GM18870 (cell line): ENCODE data around the gene SUMO2.
"Not testable (repeated sequence)": the region's sequence is repeated elsewhere in the genome, so short reads cannot be mapped to it uniquely, and the experiment has no call there.

ENCODE experiments used
- ATAC-seq: cut with Tn5 transposase; IDR thresholded peaks from one replicate; pipeline ENCODE4 v1.9.1; 2021; ENCODE audit warnings: moderate library complexity; ENCODE audit not compliant: unreplicated experiment

SUMO2 gene

DNA sequence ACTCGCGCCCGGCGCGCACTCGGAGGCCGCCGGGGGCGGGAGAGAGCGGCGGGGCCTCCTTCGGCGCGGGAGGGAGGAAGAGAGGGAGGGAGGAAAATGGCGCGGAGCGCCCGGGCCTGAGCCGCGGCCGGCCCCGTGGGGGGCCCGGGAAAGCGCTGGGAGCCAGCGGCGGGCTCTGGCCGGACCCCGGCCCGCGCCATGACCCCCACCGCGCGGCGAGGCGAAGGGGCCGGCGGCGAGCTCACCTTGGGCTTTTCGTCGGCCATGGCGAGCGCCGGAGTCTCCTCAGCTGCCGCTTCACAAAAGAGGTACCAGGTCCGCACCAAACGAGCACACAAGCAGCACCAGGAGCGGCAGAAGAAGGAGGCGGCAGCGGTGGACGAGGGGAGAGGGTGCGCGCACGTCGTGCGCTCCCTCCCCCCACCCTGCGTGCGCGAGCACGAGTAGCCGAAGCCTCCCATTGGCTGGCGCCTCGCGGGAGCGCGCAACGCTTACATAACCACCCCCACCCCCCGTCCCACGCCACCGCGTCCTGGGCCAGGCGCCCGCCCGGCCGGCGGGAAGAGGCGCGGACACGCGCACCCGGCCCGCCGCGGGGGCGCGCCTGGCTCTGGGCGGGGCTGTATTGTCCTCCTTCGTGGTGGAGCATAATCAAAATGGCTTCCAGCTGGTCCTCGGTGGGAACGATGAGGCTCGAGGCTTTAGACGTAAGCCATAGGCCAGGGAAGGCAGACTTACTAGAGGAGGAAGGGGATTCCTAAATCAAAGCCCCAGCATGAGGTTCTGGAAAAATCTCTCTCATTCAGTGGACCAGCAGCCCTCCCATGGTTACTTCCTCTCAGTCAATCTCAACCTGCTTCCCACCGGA is at the start of gene SUMO2:
SUMO2 (minus strand) TSS at position 391 of the 868 bp plus-strand sequence; CDS start at position 266, 125 bp downstream.
- peak; percentile 50 for ATAC-seq

DNA sequence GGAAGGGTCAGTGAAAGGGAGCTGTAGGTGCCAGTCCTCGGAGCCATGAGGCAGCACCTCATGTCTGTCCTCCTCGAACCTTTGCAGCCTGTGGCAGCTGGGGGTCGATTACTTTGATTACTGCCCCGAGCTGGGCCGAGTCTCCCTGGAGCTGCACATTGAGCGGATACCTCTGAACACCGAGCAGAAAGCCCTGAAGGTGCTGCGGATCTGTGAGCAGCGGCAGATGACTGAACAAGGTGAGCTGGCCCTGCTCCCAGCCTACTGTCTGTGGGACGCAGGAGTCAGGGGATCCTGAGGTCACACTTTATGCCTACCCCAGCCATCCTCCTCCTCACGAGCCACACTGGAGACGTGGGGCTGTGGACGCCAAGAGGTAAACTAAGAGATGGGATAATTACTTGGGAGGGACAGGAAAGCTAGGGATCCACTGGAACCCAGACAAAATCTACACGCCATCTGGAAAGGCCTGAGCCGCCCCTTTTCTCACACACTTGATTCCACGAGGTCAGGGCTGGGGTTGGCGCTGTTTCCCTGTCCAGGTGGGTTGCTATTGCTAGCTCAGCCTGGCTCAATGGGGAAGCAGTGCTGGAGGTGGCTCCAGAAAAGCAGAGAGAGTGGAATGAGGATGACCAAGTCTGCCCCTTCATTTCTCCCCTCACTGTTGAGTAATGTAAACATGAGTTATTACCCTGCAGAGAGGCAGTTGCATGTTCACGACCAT is 49.1 kb upstream of the SUMO2 start:
- ATAC-seq: no peak

DNA sequence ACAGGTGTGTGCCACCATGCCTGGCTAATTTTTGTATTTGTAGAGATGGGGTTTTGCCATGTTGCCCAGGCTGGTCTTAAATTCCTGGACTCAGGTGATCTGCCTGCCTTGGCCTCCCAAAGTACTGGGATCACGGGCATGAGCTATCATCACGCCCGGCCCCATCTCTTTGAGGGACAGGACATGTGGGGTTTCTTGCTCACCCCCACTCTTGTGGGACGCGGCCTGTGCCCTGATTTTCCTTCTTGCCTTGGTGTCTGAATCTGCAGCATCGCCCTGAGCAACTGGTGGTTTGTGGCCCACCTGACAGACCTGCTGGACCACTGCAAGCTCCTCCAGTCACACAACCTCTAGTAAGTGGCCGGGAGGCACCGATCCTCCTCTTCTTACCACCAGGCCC is 48.3 kb upstream of the SUMO2 start:
- ATAC-seq: no peak

DNA sequence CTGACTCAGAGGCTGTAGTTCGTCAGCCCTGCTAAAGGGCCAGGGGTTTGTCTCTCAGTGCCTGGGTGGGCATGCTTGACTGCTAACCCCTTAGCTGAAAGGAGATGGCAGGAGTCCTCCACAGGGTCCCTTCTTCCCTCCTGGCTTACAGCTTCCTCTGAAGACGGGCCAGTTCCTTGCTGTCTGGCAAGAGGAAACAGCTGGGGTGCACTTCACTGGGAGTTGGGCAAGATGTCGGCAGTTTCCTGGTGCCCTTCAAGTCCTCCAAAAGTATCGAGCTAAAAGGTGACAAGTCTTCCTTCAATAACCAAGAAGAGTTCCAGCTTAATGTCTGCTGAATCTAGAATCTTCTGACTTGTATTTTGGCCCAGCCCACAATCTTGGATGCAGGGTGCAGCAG is 46.1 kb upstream of the SUMO2 start:
- no peak for ATAC-seq

DNA sequence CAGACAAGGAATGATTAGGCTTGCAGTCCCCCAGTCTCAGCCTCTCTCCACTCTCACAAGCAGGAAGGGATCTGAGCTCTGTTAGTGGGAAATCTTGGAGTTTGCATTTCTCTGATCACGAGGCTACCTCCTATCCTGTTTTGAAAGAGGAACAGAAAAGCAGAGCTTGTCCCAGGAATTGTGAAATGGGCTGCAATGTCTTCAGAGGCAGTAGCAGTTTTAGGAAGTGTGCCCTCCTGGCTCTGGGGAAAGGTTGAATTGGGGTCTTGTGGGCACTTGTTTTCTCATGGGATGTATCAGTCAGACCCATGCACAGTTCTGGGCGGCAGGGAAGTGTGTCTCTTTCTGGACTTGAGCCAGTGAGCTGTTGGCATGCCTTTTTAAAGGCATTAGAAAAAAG is 45.5 kb upstream of the SUMO2 start:
- no peak for ATAC-seq

DNA sequence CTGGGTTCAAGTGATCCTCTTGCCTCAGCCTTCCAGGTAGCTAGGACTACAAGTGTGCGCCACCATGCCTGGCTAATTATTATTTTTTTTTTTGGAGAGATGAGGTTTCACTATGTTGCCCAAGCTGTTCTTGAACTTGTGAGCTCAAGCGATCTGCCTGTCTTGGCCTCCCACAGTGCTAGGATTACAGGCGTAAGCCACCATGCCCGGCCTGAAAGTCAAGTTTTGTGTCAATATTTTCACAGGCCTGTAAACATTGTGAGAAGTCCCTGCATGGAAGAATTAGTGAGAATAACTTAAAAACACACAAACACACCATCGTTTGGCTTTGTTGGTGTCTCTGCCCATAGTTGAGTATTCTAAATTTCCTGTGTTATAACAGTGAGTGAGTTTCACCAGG is 45.0 kb upstream of the SUMO2 start:
- no peak for ATAC-seq

DNA sequence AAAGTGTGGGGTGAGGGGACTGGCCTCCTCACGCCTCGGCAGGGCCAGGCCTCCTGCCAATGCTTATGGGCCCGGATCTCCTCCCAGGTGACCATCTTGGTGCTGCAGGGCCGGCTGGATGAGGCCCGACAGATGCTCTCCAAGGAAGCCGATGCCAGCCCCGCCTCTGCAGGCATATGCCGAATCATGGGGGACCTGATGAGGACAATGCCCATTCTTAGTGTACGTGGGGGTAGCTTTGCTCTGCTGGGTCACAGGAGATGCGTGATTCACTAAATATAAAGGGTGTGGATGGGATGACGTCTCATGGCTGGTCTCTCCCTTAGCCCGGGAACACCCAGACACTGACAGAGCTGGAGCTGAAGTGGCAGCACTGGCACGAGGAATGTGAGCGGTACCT is 42.3 kb upstream of the SUMO2 start:
- ATAC-seq: no peak

DNA sequence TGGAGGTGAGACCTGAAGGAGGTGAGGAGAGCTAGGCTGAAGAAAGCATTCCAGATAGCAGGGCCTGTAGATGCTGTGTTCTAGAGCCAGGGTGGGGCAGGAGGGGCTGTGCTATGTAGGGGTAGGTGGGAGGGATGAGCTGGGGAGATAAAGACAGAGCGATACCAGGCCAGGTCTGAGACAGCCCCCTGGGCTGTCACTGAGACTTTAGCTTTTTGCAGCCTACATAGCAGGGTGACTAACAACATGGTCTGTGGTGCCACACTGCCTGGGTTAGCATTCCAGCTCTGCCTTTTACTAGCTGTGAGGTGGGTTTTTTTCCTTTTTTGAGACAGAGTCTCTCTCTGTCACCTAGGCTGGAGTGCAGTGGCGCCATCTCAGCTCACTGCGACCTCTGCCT is 37.1 kb upstream of the SUMO2 start:
- no peak for ATAC-seq

DNA sequence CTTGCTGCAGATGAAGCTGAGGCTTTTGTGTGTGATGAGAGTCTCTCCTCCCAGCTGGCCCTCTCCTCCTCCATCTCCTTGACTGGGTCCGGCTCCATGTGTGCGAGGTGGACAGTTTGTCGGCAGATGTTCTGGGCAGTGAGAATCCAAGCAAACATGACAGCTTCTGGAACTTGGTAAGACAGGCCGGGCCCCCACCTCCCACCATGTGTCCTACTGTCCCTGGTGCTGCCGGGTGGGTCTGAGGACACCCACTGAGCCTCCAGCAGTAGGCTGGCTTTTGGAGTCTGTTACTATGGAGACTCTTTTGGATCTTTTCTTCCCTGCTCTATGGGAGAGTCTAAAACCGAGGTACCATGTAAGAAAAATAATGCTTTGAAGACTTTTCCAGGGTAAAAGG is 35.4 kb upstream of the SUMO2 start:
- ATAC-seq: no peak

DNA sequence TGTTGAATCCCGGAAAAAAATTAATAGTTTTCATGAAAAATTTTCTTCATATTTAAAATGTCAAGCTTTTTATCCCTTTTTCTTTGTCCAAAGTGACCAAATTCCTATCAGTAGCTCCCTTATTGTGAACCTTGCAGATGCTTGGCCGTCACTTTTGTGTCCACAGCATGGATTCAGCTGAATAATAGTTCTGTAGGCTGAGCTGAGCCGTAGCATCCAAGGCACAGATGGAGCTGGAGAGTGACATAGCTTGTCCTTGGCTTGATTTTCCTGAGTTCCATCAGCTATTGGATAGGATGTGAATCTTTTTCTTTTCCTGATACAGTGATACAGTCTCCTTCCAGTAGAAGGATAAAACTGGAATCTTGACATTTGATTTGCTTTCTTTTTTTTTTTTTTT is 26.3 kb upstream of the SUMO2 start:
- no peak for ATAC-seq

DNA sequence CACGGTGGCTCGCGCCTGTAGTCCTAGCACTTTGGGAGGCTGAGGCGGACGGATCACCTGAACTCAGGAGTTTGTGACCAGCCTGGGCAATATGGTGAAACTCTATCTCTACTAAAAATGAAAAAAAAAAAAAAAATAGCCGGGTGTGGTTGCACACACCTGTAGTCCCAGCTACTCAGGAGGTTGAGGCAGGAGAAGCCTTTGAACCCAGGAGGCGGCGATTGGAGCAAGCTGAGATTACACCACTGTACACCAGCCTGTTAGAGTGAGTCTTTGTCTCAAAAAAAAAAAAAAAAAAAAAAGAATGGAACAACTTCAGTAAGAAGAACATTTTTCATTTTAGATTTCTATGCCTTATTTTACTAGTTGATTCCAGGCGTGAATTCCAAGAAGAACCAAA is 25.4 kb upstream of the SUMO2 start:
- no peak for ATAC-seq

DNA sequence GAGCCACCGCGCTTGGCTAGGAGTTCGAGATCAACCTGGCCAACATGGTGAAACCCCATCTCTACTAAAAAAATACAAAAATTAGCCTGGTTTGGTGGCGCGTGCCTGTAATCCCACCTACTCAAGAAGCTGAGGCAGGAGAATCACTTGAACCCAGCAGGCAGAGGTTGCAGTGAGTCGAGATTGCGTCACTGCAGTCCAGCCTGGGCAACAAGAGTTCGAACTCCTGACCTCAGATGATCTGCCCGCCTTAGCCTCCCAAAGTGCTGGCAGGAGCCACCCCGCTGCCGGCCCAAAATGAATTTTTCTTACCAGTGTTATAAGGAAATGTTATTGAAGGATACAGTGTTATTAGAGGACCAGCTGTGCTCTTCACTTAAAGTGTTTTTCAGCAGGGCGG is 25.0 kb upstream of the SUMO2 start:
- no peak for ATAC-seq

DNA sequence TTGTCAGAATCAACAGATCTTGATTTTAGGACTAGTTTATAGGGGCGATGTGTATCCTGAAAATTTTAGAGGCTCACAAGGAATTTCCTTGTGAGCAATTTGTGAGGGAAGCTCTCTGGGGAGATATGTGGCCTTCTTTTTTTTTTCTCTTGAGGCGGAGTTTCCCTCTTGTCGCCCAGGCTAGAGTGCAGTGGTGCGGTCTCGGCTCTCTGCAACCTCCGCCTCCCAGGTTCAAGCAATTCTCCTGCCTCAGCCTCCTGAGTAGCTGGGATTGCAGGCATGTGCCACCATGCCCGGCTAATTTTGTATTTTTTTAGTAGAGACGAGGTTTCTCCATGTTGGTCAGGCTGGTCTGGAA is 24.3 kb upstream of the SUMO2 start:
- not testable (repeated sequence) for ATAC-seq

DNA sequence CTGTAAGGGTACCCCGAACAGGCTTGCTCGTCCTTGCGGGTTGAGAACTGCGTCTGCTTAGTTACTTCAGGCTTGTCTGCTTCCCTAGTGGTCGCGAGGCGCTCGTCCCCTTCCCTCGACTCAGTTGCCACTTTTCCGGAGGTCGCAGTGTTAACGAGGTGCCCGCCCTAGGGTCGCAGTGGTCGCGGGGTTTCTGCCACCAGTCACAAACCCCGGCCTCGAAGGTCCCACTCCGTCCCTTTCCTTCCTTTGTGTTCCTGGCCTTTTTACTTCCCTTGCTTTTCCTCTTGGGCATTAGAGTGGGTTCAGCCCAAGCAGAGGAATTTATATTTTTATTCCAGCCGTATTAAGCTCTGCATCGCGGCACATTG is 23.0 kb upstream of the SUMO2 start:
- ATAC-seq: no peak

DNA sequence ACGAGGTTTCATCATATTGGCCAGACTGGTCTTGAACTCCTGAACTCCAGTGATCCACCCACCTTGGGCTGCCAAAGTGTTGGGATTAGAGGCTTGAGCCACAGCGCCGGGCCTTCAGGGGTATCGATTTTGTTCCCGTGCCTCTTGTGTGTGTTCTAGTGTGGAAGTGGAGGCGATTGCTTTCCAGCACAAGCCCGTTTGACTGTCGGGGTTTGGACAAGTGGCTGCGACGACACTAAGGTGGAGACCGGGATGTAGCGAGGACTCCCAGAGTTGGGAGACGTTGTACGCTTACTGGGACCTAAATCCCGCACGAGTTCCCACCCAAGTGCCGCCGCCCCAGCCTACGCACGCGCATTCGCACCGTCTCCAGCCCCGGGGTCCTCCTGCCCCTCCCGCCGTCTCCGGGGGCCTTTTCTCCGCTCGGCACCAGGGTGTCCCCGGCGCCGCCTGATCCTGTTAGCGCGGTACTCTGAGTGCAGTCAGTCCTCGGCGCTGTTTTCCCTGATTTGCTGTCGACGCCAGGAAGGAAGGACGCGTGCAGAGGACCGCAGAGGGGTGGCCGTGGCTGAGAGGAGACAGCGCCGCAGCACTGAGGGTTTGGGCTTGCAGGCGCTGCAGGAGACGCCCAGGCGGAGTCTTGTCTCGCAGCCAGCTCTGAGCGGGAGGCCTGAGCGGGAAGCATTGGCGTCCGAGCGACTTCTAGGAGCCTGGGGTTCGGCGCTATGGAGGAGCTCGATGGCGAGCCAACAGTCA is 22.5 kb upstream of the SUMO2 start, which contains the start of gene NUP85:
NUP85 (plus strand) TSS at position 643 of the 756 bp plus-strand sequence; CDS start at position 726, 83 bp downstream.
- peak; percentile 57 for ATAC-seq

DNA sequence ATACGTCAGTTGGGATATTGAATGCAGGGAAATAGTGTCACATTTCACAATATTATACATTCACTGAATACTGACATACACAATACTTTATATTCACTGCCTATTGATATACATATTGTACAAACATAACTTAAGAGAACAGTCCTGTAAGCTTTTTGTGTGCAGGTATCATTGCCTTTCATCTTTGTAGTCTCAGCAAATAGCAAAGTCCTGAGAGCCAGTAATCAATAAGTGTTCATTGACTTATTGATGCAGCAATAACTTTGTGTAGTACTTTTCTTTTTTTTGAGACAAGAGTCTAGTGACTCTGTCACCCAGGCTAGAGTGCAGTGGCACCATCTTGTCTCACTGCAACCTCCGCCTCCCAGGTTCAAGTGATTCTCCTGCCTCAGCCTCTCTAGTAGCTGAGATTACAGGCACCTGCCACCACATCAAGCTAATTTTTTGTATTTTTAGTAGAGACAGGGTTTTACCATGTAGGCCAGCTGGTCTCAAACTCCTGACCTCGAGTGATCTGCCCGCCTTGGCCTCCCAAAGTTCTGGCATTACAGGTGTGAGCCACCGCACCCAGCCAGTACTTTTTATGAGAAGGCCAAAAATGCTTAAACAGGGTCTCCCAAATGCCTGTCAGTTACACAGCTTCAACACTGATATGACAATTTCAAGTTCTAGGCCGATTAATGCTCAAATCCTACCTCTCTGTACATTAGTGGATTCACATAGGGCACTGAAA is 17.3 kb upstream of the SUMO2 start:
- ATAC-seq: no peak

DNA sequence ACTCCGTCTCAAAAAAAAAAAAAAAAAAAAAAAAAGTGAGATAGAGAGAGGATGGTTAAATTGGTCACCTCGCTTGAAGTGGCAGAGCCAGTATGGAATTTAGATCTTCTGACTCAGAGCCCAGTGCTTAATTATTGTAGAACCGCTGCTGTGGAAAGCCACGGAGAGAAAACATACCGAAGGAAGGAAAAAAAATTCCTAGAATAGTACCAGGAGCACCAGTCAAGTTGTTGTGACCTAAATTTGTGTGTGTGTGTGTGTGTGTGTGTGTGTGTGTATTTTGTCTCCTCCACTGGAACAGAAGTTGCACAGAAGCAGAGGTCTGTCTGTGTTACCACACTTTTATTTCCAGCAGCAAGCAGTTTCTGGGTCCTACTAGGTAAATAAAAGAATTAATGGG is 12.1 kb upstream of the SUMO2 start:
- ATAC-seq: no peak

DNA sequence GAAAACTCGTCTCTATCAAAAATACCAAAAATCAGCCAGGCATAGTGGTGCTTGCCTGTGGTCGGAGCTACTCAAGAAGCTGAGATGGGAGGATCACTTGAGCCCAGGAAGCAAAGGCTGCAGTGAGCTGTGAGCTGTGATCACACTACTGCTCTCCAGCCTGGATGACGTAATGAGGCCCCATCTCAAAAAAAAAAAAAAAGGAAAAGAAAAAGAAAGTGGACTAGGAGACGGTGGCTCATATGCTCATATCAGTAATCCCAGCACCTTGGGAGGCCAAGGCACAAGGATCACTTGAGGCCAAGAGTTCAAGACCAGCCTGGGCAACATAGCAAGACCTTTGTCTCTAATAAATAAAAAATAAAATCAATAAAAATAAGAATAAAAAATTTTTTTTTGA is 8.8 kb upstream of the SUMO2 start:
- no peak for ATAC-seq

DNA sequence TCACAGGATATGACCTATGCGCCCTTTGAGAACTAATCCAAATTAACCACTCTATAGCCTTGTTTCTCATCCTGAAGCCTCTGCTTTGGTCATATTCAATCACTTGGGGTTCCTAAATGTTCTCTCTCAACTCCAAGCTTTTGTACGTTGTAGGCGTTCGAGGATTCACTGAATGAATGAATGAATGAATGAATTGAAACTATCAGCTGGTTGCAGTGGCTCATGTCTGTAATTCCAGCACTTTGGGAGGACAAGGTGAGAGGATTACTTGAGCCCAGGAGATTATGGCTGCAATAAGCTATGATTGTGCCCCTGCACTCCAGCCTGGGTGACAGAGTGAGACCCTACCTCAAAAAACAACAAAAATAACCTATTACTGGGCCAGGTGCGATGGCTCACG is 5.9 kb upstream of the SUMO2 start:
- ATAC-seq: no peak

DNA sequence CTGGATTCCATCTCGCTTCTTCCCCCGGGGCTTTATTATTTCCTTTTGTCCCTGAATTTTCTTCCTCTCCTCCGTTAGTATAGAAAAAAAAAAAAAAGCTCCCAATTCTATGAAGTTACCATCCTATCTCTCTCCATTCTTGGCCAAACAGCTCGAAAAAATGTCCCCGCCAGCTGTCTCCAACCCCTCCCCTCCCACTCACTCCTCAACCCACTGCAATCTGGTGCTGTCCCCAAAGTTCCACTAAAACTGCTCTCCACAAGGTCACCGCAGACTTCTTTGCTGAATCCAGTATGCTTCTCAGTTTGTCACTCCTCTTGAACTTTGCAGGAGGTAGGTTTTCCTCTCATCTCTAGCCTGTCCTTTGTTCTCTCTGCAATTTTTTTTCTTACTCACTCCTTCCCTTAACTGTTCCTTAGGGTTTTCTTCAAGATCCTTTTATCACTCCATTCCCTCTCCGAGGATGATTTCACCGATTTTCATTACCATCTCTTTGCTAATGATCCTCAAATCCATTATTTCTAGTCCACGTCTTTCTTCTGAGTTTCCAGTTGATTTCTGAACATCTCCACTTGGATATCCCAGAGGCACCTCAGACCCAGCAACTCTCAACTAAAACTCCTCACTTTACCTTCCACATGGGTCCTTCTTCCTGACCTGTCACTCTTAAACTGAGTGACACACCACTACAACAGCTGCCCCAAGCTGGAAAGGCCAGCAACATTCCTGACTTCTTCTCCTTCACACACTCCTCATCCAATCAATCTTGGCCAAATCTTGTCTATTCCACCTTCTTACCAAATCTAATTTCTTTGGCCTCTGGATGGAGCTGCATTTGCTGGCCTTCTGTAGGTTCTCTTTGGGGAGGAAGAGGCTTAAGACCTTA is 1.5 kb upstream of the SUMO2 start:
- ATAC-seq: no peak
